GM12892 (cell line): ENCODE results near the gene ARID5A.

Source experiments
- POLR2A ChIP-seq: IDR thresholded peaks from 2 replicates; pipeline ENCODE4 v1.6.1; 2011; ENCODE audit warnings: low read depth, low read length, control low read depth
- POLR2AphosphoS5 ChIP-seq: IDR thresholded peaks from 2 replicates; pipeline ENCODE4 v1.6.1; 2011; ENCODE audit warnings: low read depth, low read length, control low read depth
- TAF1 ChIP-seq: IDR thresholded peaks from 2 replicates; pipeline ENCODE4 v1.6.1; 2011; ENCODE audit warnings: low read depth, mild to moderate bottlenecking, control low read depth, low read length, borderline replicate concordance

- TF ChIP-seq POLR2A (no peak), POLR2AphosphoS5 (no peak), TAF1 (no peak)
These were observed 28.5 kb upstream of the ARID5A start for GRCh38 chr2:96507957-96508520.
